Measurements from ENCODE around the gene PRKX. TPM values are rescaled to one million over a fixed set of nuclear protein-coding genes. Genes with fewer than 3 reads are reported as not detected.
"Not testable (repeated sequence)": the region's sequence is repeated elsewhere in the genome, so short reads cannot be mapped to it uniquely, and the experiment has no call there.

The PRKX gene
- total and polyA plus RNA-seq, 2 of the 13 experiments (the other 11 are each of a cell fraction or from before 2014, with no cell fraction given), result 0.01 to 0.15 TPM

DNA sequence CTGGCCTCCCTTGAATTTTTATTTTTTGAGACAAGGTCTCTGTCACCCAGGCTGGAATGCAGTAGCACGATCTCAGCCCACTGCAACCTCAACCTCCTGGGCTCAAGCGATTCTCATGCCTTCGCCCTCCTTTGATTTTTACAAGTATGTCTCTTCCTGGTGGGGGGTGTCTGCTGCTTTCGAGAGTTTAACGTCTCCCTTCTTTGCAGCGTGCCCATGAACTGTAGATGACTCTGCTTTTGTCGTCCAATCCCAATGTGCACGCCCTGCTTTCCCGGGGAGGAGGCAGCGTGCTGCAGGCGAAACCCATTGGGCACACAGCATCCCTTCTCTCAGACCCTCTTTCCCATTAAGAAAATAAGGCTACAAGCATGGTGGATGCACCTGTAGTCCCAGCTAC, 7.0 kb downstream of the PRKX start:
- CTCF ChIA-PET (ENCODE audit: low intra/inter-chr PET ratio, low total read pairs), result no interaction called here
- intact Hi-C loops (cut with micrococcal nuclease; ENCODE audit: unreplicated experiment) (no loop called here), in situ Hi-C loops (cut with HindIII; ENCODE audit: extremely low pct_ligation_motif_present, low pct_unique_long_range_greater_than_20kb) (no loop called here)
- POLR2A ChIA-PET, result no interaction called here
- H3K79me2 ChIP-seq (ENCODE audit: insufficient read depth, low read length), result no peaks in the 10 kb centered on the region
- no peak for TF ChIP-seq RFXANK (CRISPR knock-in tag; IDR thresholded peaks at IDR 0.05)
- TF ChIP-seq, protein P1, sequence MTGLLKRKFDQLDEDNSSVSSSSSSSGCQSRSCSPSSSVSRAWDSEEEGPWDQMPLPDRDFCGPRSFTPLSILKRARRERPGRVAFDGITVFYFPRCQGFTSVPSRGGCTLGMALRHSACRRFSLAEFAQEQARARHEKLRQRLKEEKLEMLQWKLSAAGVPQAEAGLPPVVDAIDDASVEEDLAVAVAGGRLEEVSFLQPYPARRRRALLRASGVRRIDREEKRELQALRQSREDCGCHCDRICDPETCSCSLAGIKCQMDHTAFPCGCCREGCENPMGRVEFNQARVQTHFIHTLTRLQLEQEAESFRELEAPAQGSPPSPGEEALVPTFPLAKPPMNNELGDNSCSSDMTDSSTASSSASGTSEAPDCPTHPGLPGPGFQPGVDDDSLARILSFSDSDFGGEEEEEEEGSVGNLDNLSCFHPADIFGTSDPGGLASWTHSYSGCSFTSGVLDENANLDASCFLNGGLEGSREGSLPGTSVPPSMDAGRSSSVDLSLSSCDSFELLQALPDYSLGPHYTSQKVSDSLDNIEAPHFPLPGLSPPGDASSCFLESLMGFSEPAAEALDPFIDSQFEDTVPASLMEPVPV (CRISPR knock-in tag; IDR thresholded peaks at IDR 0.05), result no peak
- WGBS (ENCODE audit: low lambda C conversion rate), result 62% methylated on average over 11 of the region's 11 CpGs
- H3K4me3 ChIP-seq (replicated peaks in 1 of 3; ENCODE audit: insufficient read depth in 1 of 3, low read depth in 2 of 3, low read length in 3 of 3), result no peak overlapping the region
- H2AFZ ChIP-seq (ENCODE audit: low read length), result no peak overlapping the region
- DNase-seq (ENCODE audit: low spot score) (no peak), ATAC-seq (no peak), FAIRE-seq (no peak)
- no peak overlapping the region for H3K27ac ChIP-seq (ENCODE audit: extremely low read length, insufficient read depth, low read length)
- H3K9me3 ChIP-seq (ENCODE audit: low read length), result no peaks in the 10 kb centered on the region
- no peak overlapping the region for H3K9ac ChIP-seq (ENCODE audit: insufficient read depth, low read depth, low read length)
- no peaks in the 10 kb centered on the region for H3K4me1 ChIP-seq (ENCODE audit: insufficient read depth, low read length)
- H4K20me1 ChIP-seq (ENCODE audit: insufficient read depth, low read length), result no peaks in the 10 kb centered on the region
- no TSS peak for BruUV-seq (replicated peaks)
- no peaks in the 10 kb centered on the region for H3K27me3 ChIP-seq (ENCODE audit: control insufficient read depth in 1 of 2, insufficient read depth in 2 of 2, low read length in 2 of 2)
- no peak overlapping the region for H3K4me2 ChIP-seq (ENCODE audit: low read depth, low read length)
- H3K36me3 ChIP-seq (replicated peaks in 1 of 2; ENCODE audit: control insufficient read depth in 1 of 2, insufficient read depth in 2 of 2, low read length in 2 of 2), result no peaks in the 10 kb centered on the region

DNA sequence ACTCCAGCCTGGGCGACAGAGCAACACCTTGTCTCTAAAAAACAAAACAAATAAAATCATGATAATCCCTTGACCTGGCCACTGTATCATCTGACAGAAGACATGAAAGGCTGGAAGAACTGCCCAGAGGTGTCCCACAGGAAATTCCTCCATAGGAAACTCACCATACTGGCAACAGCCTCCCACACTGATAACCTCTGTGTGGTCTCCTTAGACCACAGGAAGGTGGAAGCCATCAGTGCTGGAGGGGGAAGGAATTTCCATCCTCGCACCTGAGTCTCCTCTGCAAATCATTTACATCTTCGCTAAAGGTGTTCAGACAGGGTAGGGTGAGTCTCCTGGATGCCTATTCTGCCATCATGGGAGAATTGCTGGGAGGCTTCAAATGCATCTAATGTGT, 10.2 kb downstream of the PRKX start:
- H3K27ac ChIP-seq (ENCODE audit: extremely low read length, insufficient read depth, low read length); H3K79me2 ChIP-seq (ENCODE audit: insufficient read depth, low read length); in situ Hi-C loops (cut with HindIII; ENCODE audit: extremely low pct_ligation_motif_present, low pct_unique_long_range_greater_than_20kb); H3K27me3 ChIP-seq (ENCODE audit: control insufficient read depth in 1 of 2, insufficient read depth in 2 of 2, low read length in 2 of 2); DNase-seq (ENCODE audit: low spot score); H3K36me3 ChIP-seq (replicated peaks in 1 of 2; ENCODE audit: control insufficient read depth in 1 of 2, insufficient read depth in 2 of 2, low read length in 2 of 2); H4K20me1 ChIP-seq (ENCODE audit: insufficient read depth, low read length); FAIRE-seq; H3K4me1 ChIP-seq (ENCODE audit: insufficient read depth, low read length); BruUV-seq (replicated peaks); CTCF ChIA-PET (ENCODE audit: low intra/inter-chr PET ratio, low total read pairs); ATAC-seq; H3K4me2 ChIP-seq (ENCODE audit: low read depth, low read length); H3K9me3 ChIP-seq (ENCODE audit: low read length); POLR2A ChIA-PET; intact Hi-C loops (cut with micrococcal nuclease; ENCODE audit: unreplicated experiment); H3K9ac ChIP-seq (ENCODE audit: insufficient read depth, low read depth, low read length); H2AFZ ChIP-seq (ENCODE audit: low read length); H3K4me3 ChIP-seq (replicated peaks in 1 of 3; ENCODE audit: insufficient read depth in 1 of 3, low read depth in 2 of 3, low read length in 3 of 3): not testable (repeated sequence)
- WGBS (ENCODE audit: low lambda C conversion rate), result 83% methylated on average over 2 of the region's 3 CpGs

DNA sequence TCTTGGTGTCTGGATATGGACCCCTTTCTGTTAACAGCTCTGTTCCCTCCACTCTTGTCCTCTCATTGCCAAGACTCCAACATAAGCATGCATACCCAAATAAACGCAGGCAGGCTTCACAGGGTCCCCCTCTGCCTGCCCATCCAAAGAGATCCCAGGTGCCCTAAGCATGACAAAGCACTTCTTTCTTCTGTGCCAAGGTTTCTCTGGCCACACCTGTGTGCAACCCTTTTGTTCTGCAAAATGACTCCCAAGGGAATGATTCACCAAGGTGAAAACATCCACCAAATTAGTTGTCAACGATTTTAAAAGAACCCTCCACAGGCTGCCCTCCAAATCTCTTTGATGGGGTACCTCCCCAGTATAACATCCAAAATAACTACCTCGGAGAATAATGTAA, 11.4 kb downstream of the PRKX start:
- FAIRE-seq; BruUV-seq (replicated peaks); H3K9ac ChIP-seq (ENCODE audit: insufficient read depth, low read depth, low read length); H3K4me2 ChIP-seq (ENCODE audit: low read depth, low read length); DNase-seq (ENCODE audit: low spot score); H3K36me3 ChIP-seq (replicated peaks in 1 of 2; ENCODE audit: control insufficient read depth in 1 of 2, insufficient read depth in 2 of 2, low read length in 2 of 2); H2AFZ ChIP-seq (ENCODE audit: low read length); intact Hi-C loops (cut with micrococcal nuclease; ENCODE audit: unreplicated experiment); in situ Hi-C loops (cut with HindIII; ENCODE audit: extremely low pct_ligation_motif_present, low pct_unique_long_range_greater_than_20kb); H4K20me1 ChIP-seq (ENCODE audit: insufficient read depth, low read length); POLR2A ChIA-PET; H3K4me1 ChIP-seq (ENCODE audit: insufficient read depth, low read length); H3K27me3 ChIP-seq (ENCODE audit: control insufficient read depth in 1 of 2, insufficient read depth in 2 of 2, low read length in 2 of 2); H3K9me3 ChIP-seq (ENCODE audit: low read length); H3K4me3 ChIP-seq (replicated peaks in 1 of 3; ENCODE audit: insufficient read depth in 1 of 3, low read depth in 2 of 3, low read length in 3 of 3); CTCF ChIA-PET (ENCODE audit: low intra/inter-chr PET ratio, low total read pairs); ATAC-seq; H3K27ac ChIP-seq (ENCODE audit: extremely low read length, insufficient read depth, low read length); H3K79me2 ChIP-seq (ENCODE audit: insufficient read depth, low read length): not testable (repeated sequence)
- 0% methylated on average over 3 of the region's 3 CpGs for WGBS (ENCODE audit: low lambda C conversion rate)

DNA sequence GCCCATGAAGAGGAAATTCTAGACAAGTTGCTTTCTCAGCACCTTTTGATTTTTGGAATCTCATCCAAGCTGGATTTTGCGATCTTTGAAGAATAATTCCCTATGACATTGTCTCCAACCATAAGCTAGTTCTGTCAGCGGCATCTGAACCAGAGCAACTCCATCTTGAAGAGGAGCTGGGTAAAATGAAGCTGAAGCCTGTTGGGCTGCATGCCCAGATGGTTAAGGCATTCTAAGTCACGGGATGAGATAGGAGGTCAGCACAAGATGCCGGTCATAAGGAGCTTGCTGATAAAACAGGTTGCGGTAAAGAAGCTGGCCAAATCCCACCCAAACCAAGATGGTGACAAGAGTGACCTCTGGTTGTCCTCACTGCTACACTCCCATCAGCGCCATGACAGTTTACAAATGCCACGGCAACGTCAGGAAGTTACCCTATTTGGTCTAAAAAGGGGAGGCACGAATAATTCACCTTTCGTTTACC, 12.0 kb downstream of the PRKX start:
- 34% methylated on average over 6 of the region's 10 CpGs for WGBS (ENCODE audit: low lambda C conversion rate)
- intact Hi-C loops (cut with micrococcal nuclease; ENCODE audit: unreplicated experiment); BruUV-seq (replicated peaks): not testable (repeated sequence)

More for the DNA sequence above, 12.0 kb downstream of the PRKX start:
- DNase-seq (ENCODE audit: low spot score); H3K27ac ChIP-seq (ENCODE audit: extremely low read length, insufficient read depth, low read length); H3K9ac ChIP-seq (ENCODE audit: insufficient read depth, low read depth, low read length); H3K27me3 ChIP-seq (ENCODE audit: control insufficient read depth in 1 of 2, insufficient read depth in 2 of 2, low read length in 2 of 2); POLR2A ChIA-PET; FAIRE-seq; H3K4me1 ChIP-seq (ENCODE audit: insufficient read depth, low read length); CTCF ChIA-PET (ENCODE audit: low intra/inter-chr PET ratio, low total read pairs); H3K4me3 ChIP-seq (replicated peaks in 1 of 3; ENCODE audit: insufficient read depth in 1 of 3, low read depth in 2 of 3, low read length in 3 of 3); H4K20me1 ChIP-seq (ENCODE audit: insufficient read depth, low read length); H3K4me2 ChIP-seq (ENCODE audit: low read depth, low read length); H3K9me3 ChIP-seq (ENCODE audit: low read length); in situ Hi-C loops (cut with HindIII; ENCODE audit: extremely low pct_ligation_motif_present, low pct_unique_long_range_greater_than_20kb); ATAC-seq; H3K79me2 ChIP-seq (ENCODE audit: insufficient read depth, low read length); H3K36me3 ChIP-seq (replicated peaks in 1 of 2; ENCODE audit: control insufficient read depth in 1 of 2, insufficient read depth in 2 of 2, low read length in 2 of 2); H2AFZ ChIP-seq (ENCODE audit: low read length): not testable (repeated sequence)
